Testis (tissue), 3 donors: Measurements from ENCODE around the gene TP53I11. TPM values are rescaled to one million over a fixed set of nuclear protein-coding genes. Genes with fewer than 3 reads are reported as not detected.

ENCODE experiments used
- DNase-seq: peaks from one replicate; pipeline ENCODE4 v3.0.0-alpha.2; 2019
- H3K27ac ChIP-seq, 2 donors: fragments of 200-600 bp; sonication (generic); one replicate each; pipeline ENCODE4 v1.5.1; 2019
- H3K27me3 ChIP-seq: fragments of 200-600 bp; sonication (generic); one replicate; pipeline ENCODE4 v1.5.1; 2019
- H3K36me3 ChIP-seq: fragments of 200-600 bp; sonication (generic); one replicate; pipeline ENCODE4 v1.5.1; 2017; ENCODE audit warnings: low read depth; ENCODE audit errors: missing control alignments
- H3K4me1 ChIP-seq: fragments of 200-600 bp; sonication (generic); one replicate; pipeline ENCODE4 v1.5.1; 2019
- H3K4me3 ChIP-seq, 2 donors: fragments of 200-600 bp; sonication (generic); one replicate each; pipeline ENCODE4 v1.5.1; 2017 to 2019
- H3K9me3 ChIP-seq: fragments of 200-600 bp; sonication (generic); one replicate; pipeline ENCODE4 v1.5.1; 2017
- CTCF ChIP-seq, 3 experiments: fragments of 450-650 bp in 2 of 3; fragments of 200-600 bp in 1 of 3; sonication (generic) in 1 of 3; IDR thresholded peaks; one replicate each; pipeline ENCODE4 v1.5.1; 2016 to 2019; ENCODE audit warnings: antibody characterized with exemption in 3 of 3, mild to moderate bottlenecking in 2 of 3, moderate library complexity in 1 of 3
- POLR2A ChIP-seq: fragments of 450-650 bp; IDR thresholded peaks from one replicate; pipeline ENCODE4 v1.6.1; 2017; ENCODE audit warnings: antibody characterized with exemption, mild to moderate bottlenecking, moderate library complexity
- WGBS, 2 donors: methylation state at CpG; one replicate each; pipeline ENCODE4 v1.1.5; 2018; 5-methylcytosine and 5-hydroxymethylcytosine counted together
- intact Hi-C: fragments of 100-400 bp; cut with DNase I; formaldehyde crosslinking; loops from one replicate; pipeline ENCODE4 v1.15.1; 2023; ENCODE audit warnings: low total_unique reads
- polyA plus RNA-seq: library from polyadenylated mRNA; stranded (reverse); fragments of 350-450 nt; fragmentation: Illumina TruSeq; extraction: RNeasy Lipid Tissue Mini Kit (QIAGEN cat#74804); gene quantifications from one replicate; pipeline ENCODE4 v1.2.3, GENCODE V29; 2014; ENCODE audit warnings: low read depth, low replicate concordance; ENCODE audit not compliant: insufficient read depth
- total RNA-seq, 2 donors: library from RNA; depleted of rRNA; stranded (reverse); fragments of >200 nt; gene quantifications; one replicate each; pipeline ENCODE4 v1.2.3, GENCODE V29; 2016

Gene TP53I11
- total and polyA plus RNA-seq, 3 donors from 2014 or later = 19.9 to 29.7 (median 28.7) TPM

- 83 to 89% methylated on average over 11 to 21 of the region's 21 CpGs for WGBS, 2 donors
- no peaks in the 10 kb centered on the region for H3K9me3 ChIP-seq
- no peak overlapping the region for H3K27ac ChIP-seq
- no peaks in the 10 kb centered on the region for H3K27me3 ChIP-seq
- H3K36me3 ChIP-seq = no peaks in the 10 kb centered on the region
- TF ChIP-seq POLR2A (no peak), CTCF (IDR thresholded peaks at IDR 0.05) (no peak)
- intact Hi-C loops = no loop called here
- no peak overlapping the region for H3K4me3 ChIP-seq
- H3K4me1 ChIP-seq = no peaks in the 10 kb centered on the region
- DNase-seq = no peak
Measured at GRCh38 chr11:44989831-44990566, 39.3 kb upstream of the TP53I11 start.

DNA sequence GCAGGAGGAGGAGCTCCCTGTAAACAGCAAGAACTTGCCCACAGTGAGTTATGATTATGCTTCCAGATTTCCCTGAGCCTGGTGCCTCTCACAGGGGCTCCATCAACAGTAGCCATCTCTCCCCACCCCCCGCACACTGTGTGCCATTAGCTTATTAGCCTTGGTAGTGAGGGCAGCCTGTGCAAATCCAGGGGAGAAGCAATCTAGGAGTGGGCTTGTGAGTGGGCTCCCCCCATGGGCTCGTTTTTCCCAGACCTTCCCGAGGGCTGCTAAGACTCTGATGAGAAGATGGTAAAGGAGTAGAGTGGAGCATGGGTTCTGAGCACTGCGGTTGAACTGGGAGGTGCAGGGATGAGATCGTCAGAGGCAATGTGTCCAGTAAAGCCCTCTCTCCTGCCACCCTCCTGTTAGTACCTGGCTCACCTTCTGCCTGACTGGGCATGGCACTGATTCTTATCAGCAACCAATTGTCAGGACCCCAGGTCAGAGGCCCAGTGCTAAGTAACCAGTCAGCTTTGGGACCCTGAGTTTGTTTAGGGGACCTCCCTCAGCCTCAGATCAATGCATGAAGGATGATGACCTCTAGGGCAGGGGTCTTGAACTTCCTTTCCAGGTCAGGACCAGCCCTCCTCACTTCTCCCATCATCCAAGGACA is 38.4 kb upstream of the TP53I11 start:
- Histone ChIP-seq H3K27ac (no peak overlapping the region), H3K4me1 (no peaks in the 10 kb centered on the region), H3K4me3 (no peak overlapping the region), H3K27me3 (no peaks in the 10 kb centered on the region), H3K36me3 (no peaks in the 10 kb centered on the region), H3K9me3 (no peaks in the 10 kb centered on the region)
- DNase-seq = no peak
- TF ChIP-seq CTCF (IDR thresholded peaks at IDR 0.05) (no peak), POLR2A (no peak)
- intact Hi-C loops = no loop called here
- 86 to 88% methylated on average over 5 of the region's 5 CpGs for WGBS, 2 donors

- TF ChIP-seq CTCF (IDR thresholded peaks at IDR 0.05) (no peak), POLR2A (no peak)
- whole genome bisulfite sequencing, 2 donors = 84 to 86% methylated on average over 2 of the region's 2 CpGs
Measured at GRCh38 chr11:44988111-44988510, 37.4 kb upstream of the TP53I11 start.

GRCh38 chr11:44987506-44987905 is 36.8 kb upstream of the TP53I11 start:
- H3K36me3 ChIP-seq = no peaks in the 10 kb centered on the region
- H3K27ac ChIP-seq = no peak overlapping the region
- H3K27me3 ChIP-seq = no peaks in the 10 kb centered on the region
- intact Hi-C loops = no loop called here
- TF ChIP-seq CTCF (IDR thresholded peaks at IDR 0.05) (no peak), POLR2A (no peak)
- no peak for DNase-seq
- 85 to 87% methylated on average over 7 to 10 of the region's 10 CpGs for WGBS, 2 donors
- H3K4me3 ChIP-seq = no peak overlapping the region
- H3K4me1 ChIP-seq = no peaks in the 10 kb centered on the region
- no peaks in the 10 kb centered on the region for H3K9me3 ChIP-seq

More at GRCh38 chr11:44988111-44988510, 37.4 kb upstream of the TP53I11 start:
- Histone ChIP-seq H3K4me3 (no peak overlapping the region), H3K4me1 (no peaks in the 10 kb centered on the region), H3K27me3 (no peaks in the 10 kb centered on the region), H3K36me3 (no peaks in the 10 kb centered on the region), H3K9me3 (no peaks in the 10 kb centered on the region), H3K27ac (no peak overlapping the region)
- DNase-seq = no peak
- intact Hi-C loops = no loop called here
